ENCODE results near the gene ADGRF5. TPM values are rescaled to one million over a fixed set of nuclear protein-coding genes. Genes with fewer than 3 reads are reported as not detected.

The ADGRF5 gene
- total and polyA plus RNA-seq, 3 donors from 2014 or later: 8.8 to 13.1 (median 12.2) TPM

GRCh38 chr6:46891252-46891795, 30.4 kb downstream of the ADGRF5 start:
- no peaks in the 10 kb centered on the region for H3K4me1 ChIP-seq
- WGBS, 2 donors: 48 to 51% methylated on average over 4 of the region's 4 CpGs
- DNase-seq: no peak
- no peak overlapping the region for H3K4me3 ChIP-seq
- intact Hi-C loops (cut with DNase I; ENCODE audit: low total_unique reads): no loop called here
- H3K27me3 ChIP-seq: no peaks in the 10 kb centered on the region
- no peaks in the 10 kb centered on the region for H3K36me3 ChIP-seq (ENCODE audit: low read depth, missing control alignments)
- no peak overlapping the region for H3K27ac ChIP-seq
- no peaks in the 10 kb centered on the region for H3K9me3 ChIP-seq
- TF ChIP-seq POLR2A (IDR thresholded peaks at IDR 0.05) (no peak), CTCF (IDR thresholded peaks at IDR 0.05) (no peak)

- no peak for TF ChIP-seq POLR2A (IDR thresholded peaks at IDR 0.05)
- no peak for TF ChIP-seq CTCF (IDR thresholded peaks at IDR 0.05)
- 88 to 90% methylated on average over 4 of the region's 4 CpGs for WGBS, 2 donors
Observed at GRCh38 chr6:46888578-46888977, 33.2 kb downstream of the ADGRF5 start.

GRCh38 chr6:46888031-46888430, 33.7 kb downstream of the ADGRF5 start:
- Histone ChIP-seq H3K4me1 (no peaks in the 10 kb centered on the region), H3K4me3 (no peak overlapping the region), H3K27ac (no peak overlapping the region), H3K27me3 (no peaks in the 10 kb centered on the region), H3K9me3 (no peaks in the 10 kb centered on the region), H3K36me3 (ENCODE audit: low read depth, missing control alignments) (no peaks in the 10 kb centered on the region)
- WGBS, 2 donors: 62 to 67% methylated on average over 3 of the region's 3 CpGs
- no peak for TF ChIP-seq POLR2A (IDR thresholded peaks at IDR 0.05)
- no peak for TF ChIP-seq CTCF (IDR thresholded peaks at IDR 0.05)
- intact Hi-C loops (cut with DNase I; ENCODE audit: low total_unique reads): no loop called here
- DNase-seq: no peak

More at GRCh38 chr6:46888578-46888977, 33.2 kb downstream of the ADGRF5 start:
- intact Hi-C loops (cut with DNase I; ENCODE audit: low total_unique reads): no loop called here
- Histone ChIP-seq H3K27me3 (no peaks in the 10 kb centered on the region), H3K36me3 (ENCODE audit: low read depth, missing control alignments) (no peaks in the 10 kb centered on the region), H3K27ac (no peak overlapping the region), H3K9me3 (no peaks in the 10 kb centered on the region), H3K4me1 (no peaks in the 10 kb centered on the region), H3K4me3 (no peak overlapping the region)
- DNase-seq: no peak

- intact Hi-C loops (cut with DNase I; ENCODE audit: low total_unique reads): no loop called here
- no peak for DNase-seq
- no peaks in the 10 kb centered on the region for H3K36me3 ChIP-seq (ENCODE audit: low read depth, missing control alignments)
- H3K27ac ChIP-seq: no peak overlapping the region
- no peaks in the 10 kb centered on the region for H3K27me3 ChIP-seq
- TF ChIP-seq CTCF (IDR thresholded peaks at IDR 0.05) (no peak), POLR2A (IDR thresholded peaks at IDR 0.05) (no peak)
- H3K4me3 ChIP-seq: no peak overlapping the region
- no peaks in the 10 kb centered on the region for H3K9me3 ChIP-seq
- no peaks in the 10 kb centered on the region for H3K4me1 ChIP-seq
- WGBS, 2 donors: 89 to 94% methylated on average over 2 of the region's 2 CpGs
Observed at GRCh38 chr6:46882645-46883044, 39.1 kb downstream of the ADGRF5 start.

- no peak overlapping the region for H3K27ac ChIP-seq
- intact Hi-C loops (cut with DNase I; ENCODE audit: low total_unique reads): no loop called here
- H3K4me3 ChIP-seq: no peak overlapping the region
- no peaks in the 10 kb centered on the region for H3K27me3 ChIP-seq
- WGBS, 2 donors: 92 to 96% methylated on average over 5 of the region's 5 CpGs
- H3K36me3 ChIP-seq (ENCODE audit: low read depth, missing control alignments): no peaks in the 10 kb centered on the region
- TF ChIP-seq CTCF (IDR thresholded peaks at IDR 0.05): no peak
- no peak for TF ChIP-seq POLR2A (IDR thresholded peaks at IDR 0.05)
- no peak for DNase-seq
- H3K4me1 ChIP-seq: no peaks in the 10 kb centered on the region
- no peaks in the 10 kb centered on the region for H3K9me3 ChIP-seq
Observed at GRCh38 chr6:46879003-46879402, 42.7 kb downstream of the ADGRF5 start.

Data from testis (tissue), 3 donors.